SU-DHL-6 (cell line): ENCODE results near the gene PGLYRP1.

ENCODE experiments used
- EZH2phosphoT487 ChIP-seq: fragments of 200-600 bp; sonication (generic), shearing (Covaris generic); conservative IDR thresholded peaks from 2 replicates; pipeline ENCODE4 v1.6.1; 2018; ENCODE audit warnings: mild to moderate bottlenecking, antibody characterized with exemption, low read length, moderate library complexity, mixed read lengths
- TF ChIP-seq, protein P1 (sequence below): fragments of 200-600 bp; sonication (generic); IDR thresholded peaks from one replicate; pipeline ENCODE4 v1.5.1; 2017; ENCODE audit warnings: antibody characterized with exemption, mild to moderate bottlenecking, low read length, moderate library complexity; ENCODE audit not compliant: insufficient read depth, poor library complexity, severe bottlenecking

DNA sequence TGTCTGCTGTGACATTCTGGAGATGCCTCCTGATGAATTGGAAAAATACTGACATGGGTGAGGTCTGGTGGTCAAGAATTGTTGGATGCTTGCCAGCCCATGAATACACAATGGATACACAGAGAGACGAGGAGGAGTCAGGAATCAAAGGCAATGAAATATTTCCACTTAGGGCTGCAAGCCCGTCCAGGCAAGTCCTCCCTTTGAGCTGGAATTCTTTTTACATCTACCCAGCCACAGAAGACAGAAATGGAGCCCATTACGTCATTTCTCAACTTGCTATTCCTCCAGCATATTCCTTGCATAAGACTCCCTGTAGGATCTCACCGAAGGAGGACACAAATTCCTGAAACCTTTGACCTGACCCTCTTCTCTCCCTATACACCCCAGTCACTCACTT lies 33.7 kb upstream of the PGLYRP1 start:
- TF ChIP-seq, protein P1, sequence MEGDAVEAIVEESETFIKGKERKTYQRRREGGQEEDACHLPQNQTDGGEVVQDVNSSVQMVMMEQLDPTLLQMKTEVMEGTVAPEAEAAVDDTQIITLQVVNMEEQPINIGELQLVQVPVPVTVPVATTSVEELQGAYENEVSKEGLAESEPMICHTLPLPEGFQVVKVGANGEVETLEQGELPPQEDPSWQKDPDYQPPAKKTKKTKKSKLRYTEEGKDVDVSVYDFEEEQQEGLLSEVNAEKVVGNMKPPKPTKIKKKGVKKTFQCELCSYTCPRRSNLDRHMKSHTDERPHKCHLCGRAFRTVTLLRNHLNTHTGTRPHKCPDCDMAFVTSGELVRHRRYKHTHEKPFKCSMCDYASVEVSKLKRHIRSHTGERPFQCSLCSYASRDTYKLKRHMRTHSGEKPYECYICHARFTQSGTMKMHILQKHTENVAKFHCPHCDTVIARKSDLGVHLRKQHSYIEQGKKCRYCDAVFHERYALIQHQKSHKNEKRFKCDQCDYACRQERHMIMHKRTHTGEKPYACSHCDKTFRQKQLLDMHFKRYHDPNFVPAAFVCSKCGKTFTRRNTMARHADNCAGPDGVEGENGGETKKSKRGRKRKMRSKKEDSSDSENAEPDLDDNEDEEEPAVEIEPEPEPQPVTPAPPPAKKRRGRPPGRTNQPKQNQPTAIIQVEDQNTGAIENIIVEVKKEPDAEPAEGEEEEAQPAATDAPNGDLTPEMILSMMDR: no peak
- no peak for TF ChIP-seq EZH2phosphoT487
